Memory B cell (primary cell): ENCODE measurements around the gene NTRK3.

Source experiments
- ATAC-seq: fragments of 150-1000 bp; cut with Tn5 transposase; 2 replicates; pipeline ENCODE4 v1.10.0; 2021; ENCODE audit warnings: low read depth, mild to moderate bottlenecking, moderate library complexity
- DNase-seq, 2 donors: peaks; one replicate each; pipeline ENCODE4 v3.0.0; 2022; ENCODE audit warnings: low spot score in 2 of 2
- H3K27ac Mint-ChIP-seq: one replicate; pipeline ENCODE4 v1.8.0; 2022; ENCODE audit warnings: mild to moderate bottlenecking, moderate library complexity, mixed read lengths
- H3K27me3 Mint-ChIP-seq: one replicate; pipeline ENCODE4 v1.8.0; 2022; ENCODE audit warnings: mixed read lengths
- H3K36me3 Mint-ChIP-seq: one replicate; pipeline ENCODE4 v1.8.0; 2022; ENCODE audit warnings: mild to moderate bottlenecking, mixed read lengths
- H3K4me1 Mint-ChIP-seq: one replicate; pipeline ENCODE4 v1.8.0; 2022; ENCODE audit warnings: mixed read lengths
- H3K4me3 Mint-ChIP-seq: one replicate; pipeline ENCODE4 v1.8.0; 2022; ENCODE audit warnings: mild to moderate bottlenecking, moderate library complexity, mixed read lengths
- H3K9me3 Mint-ChIP-seq: one replicate; pipeline ENCODE4 v1.8.0; 2022; ENCODE audit warnings: mixed read lengths

Gene NTRK3

GRCh38 chr15:88201207-88201606 is 55.3 kb downstream of the NTRK3 start:
- ATAC-seq = no peak
- H3K4me1 Mint-ChIP-seq = no peaks in the 10 kb centered on the region
- no peaks in the 10 kb centered on the region for H3K36me3 Mint-ChIP-seq
- H3K27ac Mint-ChIP-seq = no peak overlapping the region
- H3K9me3 Mint-ChIP-seq = peaks cover 3% of the 10 kb centered on the region
- H3K4me3 Mint-ChIP-seq = no peak overlapping the region
- peaks cover 14% of the 10 kb centered on the region for H3K27me3 Mint-ChIP-seq
- no peak for DNase-seq

DNA sequence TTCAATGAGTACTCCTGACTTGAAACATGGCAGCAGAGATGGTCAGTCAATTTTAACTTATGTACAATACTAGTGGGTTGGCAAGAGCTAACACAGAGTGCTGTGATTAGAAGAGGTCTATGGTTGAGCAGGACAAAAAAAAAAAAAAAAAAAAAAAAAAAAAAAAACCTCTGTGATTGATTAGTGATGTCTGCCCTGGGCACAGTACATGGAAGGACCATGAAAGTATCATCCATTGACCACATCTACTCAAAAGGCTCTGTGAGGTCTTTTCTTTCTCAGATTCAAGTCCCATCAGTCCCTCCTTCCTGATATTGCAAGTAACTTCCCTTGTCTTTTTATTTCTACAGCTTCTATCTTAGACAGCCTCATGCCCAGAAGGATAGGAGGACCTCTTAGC is 59.6 kb downstream of the NTRK3 start:
- Mint-ChIP-seq H3K36me3 (peaks cover 2% of the 10 kb centered on the region), H3K27me3 (peaks cover 16% of the 10 kb centered on the region), H3K9me3 (peaks cover 3% of the 10 kb centered on the region), H3K27ac (no peak overlapping the region), H3K4me1 (no peaks in the 10 kb centered on the region), H3K4me3 (no peak overlapping the region)
- no peak for ATAC-seq
- no peak for DNase-seq

- ATAC-seq (no peak), DNase-seq (no peak)
- Mint-ChIP-seq H3K27me3 (peaks cover 16% of the 10 kb centered on the region), H3K4me1 (no peaks in the 10 kb centered on the region), H3K4me3 (no peak overlapping the region), H3K9me3 (peaks cover 3% of the 10 kb centered on the region), H3K36me3 (peaks cover 2% of the 10 kb centered on the region), H3K27ac (no peak overlapping the region)
These were observed 62.4 kb downstream of the NTRK3 start for GRCh38 chr15:88194162-88194561.

DNA sequence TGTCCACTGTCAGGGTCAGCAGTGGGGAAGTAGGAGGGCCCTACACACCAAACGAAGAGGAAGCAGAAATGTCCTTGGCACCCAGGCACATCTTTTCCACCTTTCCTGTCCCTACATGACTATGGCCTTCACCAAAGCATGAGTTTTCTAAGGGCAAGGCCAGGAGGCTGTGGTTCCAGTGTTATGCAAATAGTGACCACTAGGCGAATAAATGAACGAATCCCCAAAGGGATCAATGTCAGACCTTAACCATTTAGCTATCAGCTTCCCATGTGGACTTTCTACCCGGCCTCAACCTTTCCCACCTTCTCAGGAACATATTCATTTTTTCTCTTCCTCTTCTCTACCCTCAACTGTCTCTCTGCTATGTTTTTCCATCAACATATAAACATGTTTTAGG is 63.1 kb downstream of the NTRK3 start:
- H3K36me3 Mint-ChIP-seq = peaks cover 2% of the 10 kb centered on the region
- no peak for ATAC-seq
- no peak overlapping the region for H3K27ac Mint-ChIP-seq

GRCh38 chr15:88191812-88192165 is 64.8 kb downstream of the NTRK3 start:
- H3K27ac Mint-ChIP-seq = no peak overlapping the region
- H3K36me3 Mint-ChIP-seq = peaks cover 2% of the 10 kb centered on the region
- ATAC-seq = no peak
- H3K9me3 Mint-ChIP-seq = peaks cover 3% of the 10 kb centered on the region
- peaks cover 12% of the 10 kb centered on the region for H3K27me3 Mint-ChIP-seq
- H3K4me1 Mint-ChIP-seq = no peaks in the 10 kb centered on the region
- H3K4me3 Mint-ChIP-seq = no peak overlapping the region
- DNase-seq = no peak

More for the DNA sequence above, 63.1 kb downstream of the NTRK3 start:
- no peak overlapping the region for H3K4me3 Mint-ChIP-seq
- no peak for DNase-seq
- H3K9me3 Mint-ChIP-seq = peaks cover 3% of the 10 kb centered on the region
- H3K4me1 Mint-ChIP-seq = no peaks in the 10 kb centered on the region
- peaks cover 15% of the 10 kb centered on the region for H3K27me3 Mint-ChIP-seq

- DNase-seq (no peak), ATAC-seq (no peak)
- no peaks in the 10 kb centered on the region for H3K9me3 Mint-ChIP-seq
- no peak overlapping the region for H3K27ac Mint-ChIP-seq
- H3K27me3 Mint-ChIP-seq = peaks cover 9% of the 10 kb centered on the region
- no peaks in the 10 kb centered on the region for H3K4me1 Mint-ChIP-seq
- H3K4me3 Mint-ChIP-seq = no peak overlapping the region
- peaks cover 2% of the 10 kb centered on the region for H3K36me3 Mint-ChIP-seq
These were observed 66.3 kb downstream of the NTRK3 start for GRCh38 chr15:88190232-88190631.

- no peaks in the 10 kb centered on the region for H3K9me3 Mint-ChIP-seq
- DNase-seq (no peak), ATAC-seq (no peak)
- no peaks in the 10 kb centered on the region for H3K36me3 Mint-ChIP-seq
- H3K4me1 Mint-ChIP-seq = no peaks in the 10 kb centered on the region
- H3K4me3 Mint-ChIP-seq = no peak overlapping the region
- H3K27ac Mint-ChIP-seq = no peak overlapping the region
- peaks cover 7% of the 10 kb centered on the region for H3K27me3 Mint-ChIP-seq
These were observed 68.2 kb downstream of the NTRK3 start for GRCh38 chr15:88188300-88188699.

GRCh38 chr15:88187195-88187594 is 69.3 kb downstream of the NTRK3 start:
- H3K4me3 Mint-ChIP-seq = no peak overlapping the region
- H3K36me3 Mint-ChIP-seq = no peaks in the 10 kb centered on the region
- H3K4me1 Mint-ChIP-seq = no peaks in the 10 kb centered on the region
- H3K27me3 Mint-ChIP-seq = peaks cover 2% of the 10 kb centered on the region
- H3K9me3 Mint-ChIP-seq = no peaks in the 10 kb centered on the region
- no peak overlapping the region for H3K27ac Mint-ChIP-seq
- no peak for ATAC-seq
- no peak for DNase-seq

DNA sequence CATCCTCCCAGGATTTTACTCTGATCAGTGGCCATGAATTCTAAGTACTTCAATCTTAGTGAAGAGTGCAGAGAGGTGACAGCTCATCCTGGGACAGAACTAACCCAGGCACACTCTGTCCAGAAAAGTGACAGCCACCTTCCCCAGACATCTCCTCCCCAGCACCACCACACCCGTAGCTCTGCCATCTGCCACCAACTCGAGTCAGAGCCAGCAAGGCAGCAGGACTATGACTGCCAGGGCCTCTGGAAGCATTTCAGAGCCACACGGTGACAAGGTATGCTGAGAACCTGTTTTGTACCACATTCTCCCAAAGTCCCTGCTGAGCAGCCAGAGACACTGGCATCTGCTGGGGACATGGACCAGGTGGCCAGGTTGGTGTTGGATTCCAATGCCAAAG is 71.0 kb downstream of the NTRK3 start:
- no peaks in the 10 kb centered on the region for H3K9me3 Mint-ChIP-seq
- no peak for DNase-seq
- H3K27me3 Mint-ChIP-seq = peaks cover 2% of the 10 kb centered on the region
- H3K4me3 Mint-ChIP-seq = no peak overlapping the region
- H3K27ac Mint-ChIP-seq = no peak overlapping the region
- ATAC-seq = no peak
- no peaks in the 10 kb centered on the region for H3K4me1 Mint-ChIP-seq
- no peaks in the 10 kb centered on the region for H3K36me3 Mint-ChIP-seq

DNA sequence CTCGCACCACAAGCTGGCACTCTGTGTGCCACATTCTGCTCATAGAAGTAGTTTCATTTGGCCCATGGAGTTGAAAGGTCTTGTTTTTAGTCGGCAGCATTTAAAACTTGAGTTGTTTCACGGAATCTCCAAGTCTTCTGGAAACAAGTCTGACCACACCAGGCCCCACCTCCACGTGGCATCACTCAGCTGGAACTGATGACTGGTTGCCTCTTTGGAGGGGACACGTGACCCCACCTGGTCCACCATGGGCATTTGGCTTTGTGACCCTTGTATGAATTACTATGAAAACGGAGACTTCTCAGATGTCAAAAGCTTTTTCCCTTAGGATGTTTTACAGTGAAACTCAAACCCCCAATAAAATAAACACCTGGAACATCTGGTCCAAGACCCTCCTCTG is 74.9 kb downstream of the NTRK3 start:
- no peaks in the 10 kb centered on the region for H3K9me3 Mint-ChIP-seq
- H3K4me3 Mint-ChIP-seq = no peak overlapping the region
- ATAC-seq (no peak), DNase-seq (no peak)
- H3K36me3 Mint-ChIP-seq = no peaks in the 10 kb centered on the region
- H3K27me3 Mint-ChIP-seq = peaks cover 2% of the 10 kb centered on the region
- H3K4me1 Mint-ChIP-seq = peaks cover 16% of the 10 kb centered on the region
- no peak overlapping the region for H3K27ac Mint-ChIP-seq

GRCh38 chr15:88179562-88179961 is 77.0 kb downstream of the NTRK3 start:
- Mint-ChIP-seq H3K36me3 (no peaks in the 10 kb centered on the region), H3K27me3 (no peaks in the 10 kb centered on the region), H3K27ac (peak overlapping the region; percentile 74), H3K4me1 (peaks cover 16% of the 10 kb centered on the region), H3K9me3 (no peaks in the 10 kb centered on the region), H3K4me3 (peak overlapping the region; percentile 18)
- DNase-seq = peak in 1 of 2 donors; percentile 4
- peak; percentile 84 for ATAC-seq

DNA sequence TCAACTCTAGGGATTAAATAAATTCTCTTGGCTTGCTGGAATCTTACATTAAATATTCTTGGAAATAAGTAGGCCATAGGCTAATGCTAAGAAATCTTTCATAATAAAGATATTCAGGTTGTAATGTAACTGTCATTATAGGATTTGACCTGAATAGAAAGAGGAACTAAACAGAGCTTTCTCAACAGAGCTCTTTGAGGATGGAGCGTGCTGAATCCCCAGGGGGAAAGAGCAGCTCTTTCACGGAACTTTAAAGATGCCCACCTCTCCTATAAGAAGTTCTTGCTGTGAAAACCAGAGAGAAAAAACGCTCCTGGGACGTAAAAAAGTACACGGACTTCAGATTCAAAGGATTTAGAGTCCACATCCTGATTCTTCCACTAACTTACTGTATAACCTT is 77.9 kb downstream of the NTRK3 start:
- peak overlapping the region; percentile 46 for H3K4me3 Mint-ChIP-seq
- no peaks in the 10 kb centered on the region for H3K27me3 Mint-ChIP-seq
- H3K9me3 Mint-ChIP-seq = no peaks in the 10 kb centered on the region
- peak; percentile 76 for ATAC-seq
- no peaks in the 10 kb centered on the region for H3K36me3 Mint-ChIP-seq
- peak overlapping the region; percentile 74 for H3K27ac Mint-ChIP-seq
- peak in 1 of 2 donors; percentile 19 for DNase-seq
- H3K4me1 Mint-ChIP-seq = peaks cover 16% of the 10 kb centered on the region

- Mint-ChIP-seq H3K27me3 (peaks cover 1% of the 10 kb centered on the region), H3K4me1 (peaks cover 16% of the 10 kb centered on the region)
These were observed 79.1 kb downstream of the NTRK3 start for GRCh38 chr15:88177451-88177850.

GRCh38 chr15:88174571-88174970 is 82.0 kb downstream of the NTRK3 start:
- no peak for ATAC-seq

More at GRCh38 chr15:88177451-88177850, 79.1 kb downstream of the NTRK3 start:
- Mint-ChIP-seq H3K27ac (no peak overlapping the region), H3K4me3 (no peak overlapping the region), H3K36me3 (no peaks in the 10 kb centered on the region), H3K9me3 (no peaks in the 10 kb centered on the region)
- DNase-seq (no peak), ATAC-seq (no peak)

GRCh38 chr15:88166082-88166993 is 90.2 kb downstream of the NTRK3 start:
- Mint-ChIP-seq H3K4me3 (no peak overlapping the region), H3K36me3 (no peaks in the 10 kb centered on the region), H3K27me3 (peaks cover 14% of the 10 kb centered on the region), H3K27ac (no peak overlapping the region), H3K4me1 (peaks cover 2% of the 10 kb centered on the region), H3K9me3 (no peaks in the 10 kb centered on the region)
- DNase-seq (no peak), ATAC-seq (peak; percentile 48)

More at GRCh38 chr15:88174571-88174970, 82.0 kb downstream of the NTRK3 start:
- Mint-ChIP-seq H3K36me3 (no peaks in the 10 kb centered on the region), H3K27me3 (peaks cover 1% of the 10 kb centered on the region), H3K9me3 (no peaks in the 10 kb centered on the region), H3K27ac (no peak overlapping the region), H3K4me1 (peaks cover 16% of the 10 kb centered on the region), H3K4me3 (no peak overlapping the region)
- DNase-seq = no peak
